Parathyroid adenoma (tissue), 2 donors: ENCODE measurements around the gene CASP9.
"Not testable (repeated sequence)": the region's sequence is repeated elsewhere in the genome, so short reads cannot be mapped to it uniquely, and the experiment has no call there.

Experiments
- H2AFZ ChIP-seq: fragments of 300-600 bp; sonication (generic); one replicate; pipeline ENCODE4 v1.7.0; 2017; ENCODE audit warnings: antibody characterized with exemption, mild to moderate bottlenecking
- H3K27ac ChIP-seq: fragments of 300-600 bp; sonication (generic); one replicate; pipeline ENCODE4 v1.7.0; 2017
- H3K27me3 ChIP-seq: fragments of 300-600 bp; sonication (generic); one replicate; pipeline ENCODE4 v1.7.0; 2017; ENCODE audit warnings: low read length; ENCODE audit not compliant: control insufficient read depth, insufficient read depth
- H3K36me3 ChIP-seq: fragments of 300-600 bp; sonication (generic); one replicate; pipeline ENCODE4 v1.7.0; 2017; ENCODE audit warnings: low read length; ENCODE audit not compliant: control insufficient read depth, insufficient read depth
- H3K4me1 ChIP-seq: fragments of 300-600 bp; sonication (generic); one replicate; pipeline ENCODE4 v1.7.0; 2017; ENCODE audit warnings: control low read depth
- H3K4me2 ChIP-seq: fragments of 300-600 bp; sonication (generic); one replicate; pipeline ENCODE4 v1.7.0; 2017; ENCODE audit warnings: low read length
- H3K4me3 ChIP-seq: fragments of 300-600 bp; sonication (generic); one replicate; pipeline ENCODE4 v1.7.0; 2017; ENCODE audit warnings: low read depth, low read length
- H3K79me2 ChIP-seq: fragments of 300-600 bp; sonication (generic); one replicate; pipeline ENCODE4 v1.7.0; 2017; ENCODE audit warnings: control low read depth
- H3K9ac ChIP-seq: fragments of 300-600 bp; sonication (generic); one replicate; pipeline ENCODE4 v1.7.0; 2017; ENCODE audit warnings: mild to moderate bottlenecking
- H3K9me3 ChIP-seq: fragments of 300-600 bp; sonication (generic); one replicate; pipeline ENCODE4 v1.7.0; 2017; ENCODE audit warnings: low read length; ENCODE audit not compliant: control insufficient read depth
- TF ChIP-seq, protein P1 (sequence below): fragments of 300-600 bp; sonication (generic); IDR thresholded peaks from one replicate; pipeline ENCODE4 v1.7.0; 2017; ENCODE audit warnings: antibody characterized with exemption, mild to moderate bottlenecking
- donor health status: primary hyperparathyroidism.

CASP9 gene

DNA sequence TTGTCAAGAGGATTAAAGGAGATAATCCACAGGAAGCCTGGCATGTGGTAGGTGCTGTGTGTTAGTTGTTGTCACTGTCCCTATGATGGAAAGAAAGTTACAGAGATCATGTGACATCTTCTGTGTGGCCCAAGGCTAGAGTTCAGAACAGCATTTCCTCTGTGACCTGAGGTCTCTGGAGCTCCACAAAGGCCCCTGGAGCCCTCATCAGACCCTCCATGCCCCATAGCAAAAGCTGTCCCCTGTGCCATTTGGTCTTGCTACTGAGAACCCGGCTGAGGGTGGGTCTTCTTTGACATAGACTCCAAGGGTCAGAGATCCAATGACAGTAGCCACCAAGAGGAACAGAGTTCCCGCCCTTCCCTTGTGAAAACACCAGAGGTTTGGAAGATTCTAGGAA, 40.0 kb downstream of the CASP9 start:
- no peak overlapping the region for H2AFZ ChIP-seq
- no peaks in the 10 kb centered on the region for H3K9me3 ChIP-seq
- no peak overlapping the region for H3K4me3 ChIP-seq
- no peaks in the 10 kb centered on the region for H3K27me3 ChIP-seq
- no peak overlapping the region for H3K9ac ChIP-seq
- H3K79me2 ChIP-seq = no peaks in the 10 kb centered on the region
- H3K4me2 ChIP-seq = no peak overlapping the region
- TF ChIP-seq, protein P1, sequence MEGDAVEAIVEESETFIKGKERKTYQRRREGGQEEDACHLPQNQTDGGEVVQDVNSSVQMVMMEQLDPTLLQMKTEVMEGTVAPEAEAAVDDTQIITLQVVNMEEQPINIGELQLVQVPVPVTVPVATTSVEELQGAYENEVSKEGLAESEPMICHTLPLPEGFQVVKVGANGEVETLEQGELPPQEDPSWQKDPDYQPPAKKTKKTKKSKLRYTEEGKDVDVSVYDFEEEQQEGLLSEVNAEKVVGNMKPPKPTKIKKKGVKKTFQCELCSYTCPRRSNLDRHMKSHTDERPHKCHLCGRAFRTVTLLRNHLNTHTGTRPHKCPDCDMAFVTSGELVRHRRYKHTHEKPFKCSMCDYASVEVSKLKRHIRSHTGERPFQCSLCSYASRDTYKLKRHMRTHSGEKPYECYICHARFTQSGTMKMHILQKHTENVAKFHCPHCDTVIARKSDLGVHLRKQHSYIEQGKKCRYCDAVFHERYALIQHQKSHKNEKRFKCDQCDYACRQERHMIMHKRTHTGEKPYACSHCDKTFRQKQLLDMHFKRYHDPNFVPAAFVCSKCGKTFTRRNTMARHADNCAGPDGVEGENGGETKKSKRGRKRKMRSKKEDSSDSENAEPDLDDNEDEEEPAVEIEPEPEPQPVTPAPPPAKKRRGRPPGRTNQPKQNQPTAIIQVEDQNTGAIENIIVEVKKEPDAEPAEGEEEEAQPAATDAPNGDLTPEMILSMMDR = no peak
- no peaks in the 10 kb centered on the region for H3K36me3 ChIP-seq
- no peak overlapping the region for H3K27ac ChIP-seq
- H3K4me1 ChIP-seq = no peaks in the 10 kb centered on the region

DNA sequence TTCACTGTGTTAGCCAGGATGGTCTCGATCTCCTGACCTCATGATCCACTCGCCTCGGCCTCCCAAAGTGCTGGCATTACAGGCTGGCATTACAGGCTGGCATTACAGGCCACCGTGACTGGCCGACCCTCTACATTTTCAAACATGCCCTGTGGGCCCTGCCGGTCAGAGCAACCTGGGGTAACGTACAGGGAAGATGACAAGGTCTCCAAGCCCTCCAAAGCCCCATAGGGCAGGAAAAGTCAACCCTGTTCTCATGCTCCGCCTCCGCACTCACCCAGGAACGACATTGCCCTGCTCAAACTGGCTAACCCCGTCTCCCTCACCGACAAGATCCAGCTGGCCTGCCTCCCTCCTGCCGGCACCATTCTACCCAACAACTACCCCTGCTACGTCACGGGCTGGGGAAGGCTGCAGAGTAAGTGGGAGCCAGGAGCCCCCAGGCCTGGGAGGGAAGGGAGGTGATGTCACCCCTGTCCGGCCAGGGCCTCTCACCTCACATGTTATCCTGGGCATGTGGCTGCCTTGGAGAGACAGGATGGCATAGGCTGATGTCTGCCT, 41.0 kb downstream of the CASP9 start:
- not testable (repeated sequence) for H3K9me3 ChIP-seq, H3K4me1 ChIP-seq, H3K79me2 ChIP-seq, H3K4me2 ChIP-seq, H3K9ac ChIP-seq, H3K27ac ChIP-seq, H3K27me3 ChIP-seq, H3K4me3 ChIP-seq, H2AFZ ChIP-seq, H3K36me3 ChIP-seq

DNA sequence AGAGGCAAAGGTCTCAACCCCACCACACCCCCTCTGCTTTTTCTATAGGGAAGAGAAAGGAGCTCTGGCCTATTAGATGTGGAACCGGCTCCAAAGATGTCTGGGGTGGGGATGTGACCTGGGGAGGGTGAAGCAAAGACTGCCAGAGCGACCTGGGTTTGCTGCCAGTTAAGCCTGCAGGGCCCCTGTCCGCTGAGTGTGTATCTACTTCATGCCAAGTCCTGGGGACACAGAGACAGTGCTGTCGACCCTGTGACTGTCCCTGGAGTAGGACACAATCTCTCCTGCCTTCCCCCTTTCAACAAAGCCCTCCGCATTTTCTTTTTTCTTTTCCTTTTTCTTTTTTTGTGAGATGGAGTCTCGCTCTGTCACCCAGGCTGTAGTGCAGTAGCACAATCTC, 41.6 kb downstream of the CASP9 start:
- H3K79me2 ChIP-seq, H3K27ac ChIP-seq, H3K36me3 ChIP-seq, H3K4me3 ChIP-seq, H3K4me1 ChIP-seq, H3K9me3 ChIP-seq, H3K27me3 ChIP-seq, H3K9ac ChIP-seq, H2AFZ ChIP-seq, H3K4me2 ChIP-seq: not testable (repeated sequence)

DNA sequence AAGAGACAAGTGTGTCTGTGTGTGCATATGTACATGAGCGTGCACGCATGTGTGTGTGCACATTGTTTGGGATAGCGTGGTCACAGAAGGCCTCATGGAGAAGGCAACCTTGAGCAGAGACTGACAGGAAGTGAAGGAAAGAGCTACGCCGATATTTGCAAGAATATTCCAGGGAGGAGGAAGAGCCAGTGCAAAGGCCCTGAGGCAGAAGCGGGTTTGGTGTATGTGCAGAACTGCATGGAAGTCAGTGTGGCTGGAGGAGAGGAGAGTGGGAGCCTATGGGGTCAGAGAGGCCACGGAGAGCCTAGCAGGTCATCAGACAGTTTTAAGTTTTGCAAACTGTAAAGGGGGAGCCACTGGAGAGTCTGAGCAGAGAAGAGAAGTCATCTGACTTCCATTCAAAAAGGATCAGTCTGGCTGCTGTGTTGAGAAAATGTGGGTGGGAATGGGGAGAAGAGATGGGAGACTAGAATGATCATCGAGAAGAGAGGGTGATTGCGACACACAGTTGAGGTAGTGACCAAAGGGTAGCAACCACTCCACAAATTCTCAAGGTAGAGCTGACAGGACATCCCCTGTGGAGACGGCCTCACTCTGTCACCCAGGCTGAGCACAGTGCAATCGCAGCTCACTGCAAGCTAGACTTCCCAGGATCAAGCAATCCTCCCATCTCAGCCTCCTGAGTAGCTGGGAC, 44.2 kb downstream of the CASP9 start:
- no peaks in the 10 kb centered on the region for H3K36me3 ChIP-seq
- H3K4me3 ChIP-seq = no peak overlapping the region
- H3K9ac ChIP-seq = no peak overlapping the region
- no peaks in the 10 kb centered on the region for H3K27me3 ChIP-seq
- TF ChIP-seq, protein P1 = no peak
- no peak overlapping the region for H2AFZ ChIP-seq
- H3K79me2 ChIP-seq = no peaks in the 10 kb centered on the region
- H3K4me2 ChIP-seq = no peak overlapping the region
- no peak overlapping the region for H3K27ac ChIP-seq
- no peaks in the 10 kb centered on the region for H3K4me1 ChIP-seq
- no peaks in the 10 kb centered on the region for H3K9me3 ChIP-seq

DNA sequence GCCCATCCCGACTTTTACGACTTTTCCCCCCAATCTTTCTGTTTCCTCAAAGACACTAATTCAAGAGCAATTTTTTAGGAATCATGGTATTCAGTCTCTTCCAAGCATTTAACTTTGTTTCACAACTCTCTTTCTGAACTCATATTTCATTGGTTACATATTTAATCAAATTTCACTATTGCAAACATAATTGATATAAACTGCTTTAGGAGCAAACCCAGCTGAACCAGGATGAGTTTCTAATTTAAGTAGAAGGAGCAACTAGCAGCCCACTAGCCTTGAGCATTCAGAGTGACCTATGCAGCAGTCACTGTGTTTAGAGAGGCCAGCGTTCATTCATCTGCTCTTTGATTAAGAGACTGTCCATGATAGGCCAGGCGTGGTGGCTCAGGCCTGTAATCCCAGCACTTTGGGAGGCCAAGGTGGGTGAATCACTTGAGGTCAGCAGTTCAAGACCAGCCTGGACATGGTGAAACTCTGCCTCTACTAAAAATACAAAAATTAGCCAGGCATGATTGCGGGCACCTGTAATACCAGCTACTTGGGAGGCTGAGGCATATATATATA, 46.3 kb downstream of the CASP9 start:
- H3K27me3 ChIP-seq = no peaks in the 10 kb centered on the region

More for the DNA sequence above, 46.3 kb downstream of the CASP9 start:
- H2AFZ ChIP-seq = no peak overlapping the region
- H3K79me2 ChIP-seq = no peaks in the 10 kb centered on the region
- no peak overlapping the region for H3K4me3 ChIP-seq
- H3K9me3 ChIP-seq = no peaks in the 10 kb centered on the region
- no peak overlapping the region for H3K27ac ChIP-seq
- no peaks in the 10 kb centered on the region for H3K4me1 ChIP-seq
- TF ChIP-seq, protein P1 = no peak
- no peak overlapping the region for H3K4me2 ChIP-seq
- H3K36me3 ChIP-seq = no peaks in the 10 kb centered on the region
- no peak overlapping the region for H3K9ac ChIP-seq
